ENCODE data around the gene DLD.

GRCh38 chr7:107890962-107891635 is at the start of gene DLD:
- TF ChIP-seq CTCF (IDR thresholded peaks at IDR 0.05) (peak in 2 of 4 experiments; percentile 32 to 38), POLR2A (IDR thresholded peaks at IDR 0.05) (peak; percentile 82)
